Neural cell (in vitro differentiated cells): Measurements from ENCODE around the gene SESN2. TPM values are rescaled to one million over a fixed set of nuclear protein-coding genes. Genes with fewer than 3 reads are reported as not detected.
A peak's percentile ranks its signal among the peaks of the same experiment; 100 is the strongest.

ENCODE experiments used
- H2AFZ ChIP-seq: fragments of 200-600, 300-800 bp; sonication (generic), shearing (Covaris generic); 2 replicates; pipeline ENCODE4 v1.6.0; 2014; ENCODE audit warnings: low read depth, mild to moderate bottlenecking, antibody characterized with exemption, low read length, moderate library complexity
- H3F3A ChIP-seq: fragments of 200-600 bp; shearing (Covaris generic); 2 replicates; pipeline ENCODE4 v1.6.1; 2016; ENCODE audit warnings: mild to moderate bottlenecking, moderate library complexity, mixed read lengths, antibody characterized with exemption, low read length; ENCODE audit not compliant: insufficient read depth, poor library complexity, severe bottlenecking
- H3K27ac ChIP-seq: fragments of 200-600, 300-800 bp; sonication (generic), shearing (Covaris generic); 2 replicates; pipeline ENCODE4 v1.5.1; 2014; ENCODE audit warnings: mild to moderate bottlenecking, low read length, moderate library complexity
- H3K27me3 ChIP-seq: fragments of 300-800, 200-600 bp; sonication (generic), shearing (Covaris generic); 2 replicates; pipeline ENCODE4 v1.6.0; 2014; ENCODE audit warnings: mild to moderate bottlenecking, low read depth, low read length, moderate library complexity; ENCODE audit not compliant: insufficient read depth
- H3K36me3 ChIP-seq: fragments of 300-800, 200-600 bp; sonication (generic), shearing (Covaris generic); 2 replicates; pipeline ENCODE4 v1.5.1; 2014; ENCODE audit warnings: mild to moderate bottlenecking, antibody characterized with exemption, low read length, moderate library complexity; ENCODE audit not compliant: insufficient read depth
- H3K4me2 ChIP-seq: fragments of 300-800, 200-600 bp; sonication (generic), shearing (Covaris generic); 2 replicates; pipeline ENCODE4 v1.6.0; 2014; ENCODE audit warnings: mild to moderate bottlenecking, low read length
- H3K4me3 ChIP-seq: fragments of 300-800, 200-600 bp; sonication (generic), shearing (Covaris generic); 2 replicates; pipeline ENCODE4 v1.5.1; 2014; ENCODE audit warnings: mild to moderate bottlenecking, low read length, moderate library complexity
- H3K79me2 ChIP-seq: fragments of 200-600 bp; shearing (Covaris generic); replicated peaks from 2 replicates; pipeline ENCODE4 v1.6.0; 2014; ENCODE audit warnings: mild to moderate bottlenecking, low read length, moderate library complexity; ENCODE audit not compliant: insufficient read depth
- H3K9ac ChIP-seq: fragments of 300-800, 200-600 bp; sonication (generic), shearing (Covaris generic); 2 replicates; pipeline ENCODE4 v1.6.1; 2016; ENCODE audit warnings: mild to moderate bottlenecking, low read length, mixed read lengths
- H3K9me2 ChIP-seq: fragments of 200-600 bp; shearing (Covaris generic); 2 replicates; pipeline ENCODE4 v1.6.1; 2016; ENCODE audit warnings: mild to moderate bottlenecking, low read length, mixed read lengths; ENCODE audit not compliant: insufficient read depth
- H3K9me3 ChIP-seq: fragments of 200-600, 300-800 bp; sonication (generic), shearing (Covaris generic); 2 replicates; pipeline ENCODE4 v1.6.1; 2016; ENCODE audit warnings: mild to moderate bottlenecking, mixed run types, low read length, moderate library complexity, mixed read lengths
- H4K20me1 ChIP-seq: fragments of 200-600 bp; shearing (Covaris generic); 2 replicates; pipeline ENCODE4 v1.6.1; 2016; ENCODE audit warnings: mild to moderate bottlenecking, mixed run types; ENCODE audit not compliant: insufficient read depth
- EP300 ChIP-seq: fragments of 450-650 bp; conservative IDR thresholded peaks from 2 replicates; pipeline ENCODE4 v1.6.1; 2014; ENCODE audit warnings: antibody characterized with exemption, mild to moderate bottlenecking, moderate library complexity; ENCODE audit not compliant: poor library complexity, severe bottlenecking
- EZH2 ChIP-seq: fragments of 200-600, 300-800 bp; shearing (Covaris generic), sonication (generic); IDR thresholded peaks from 2 replicates; pipeline ENCODE4 v1.6.1; 2014; ENCODE audit warnings: antibody characterized with exemption, low read length, borderline replicate concordance, mild to moderate bottlenecking; ENCODE audit not compliant: insufficient read depth, poor library complexity, severe bottlenecking
- MXI1 ChIP-seq: fragments of 450-650 bp; conservative IDR thresholded peaks from 2 replicates; pipeline ENCODE4 v1.6.1; 2014; ENCODE audit warnings: antibody characterized with exemption, mild to moderate bottlenecking; ENCODE audit not compliant: poor library complexity, severe bottlenecking
- POLR2AphosphoS5 ChIP-seq: IDR thresholded peaks from 2 replicates; pipeline ENCODE4 v1.6.1; 2012
- RAD21 ChIP-seq: fragments of 450-650 bp; conservative IDR thresholded peaks from 2 replicates; pipeline ENCODE4 v1.6.1; 2014; ENCODE audit warnings: antibody characterized with exemption, mild to moderate bottlenecking, moderate library complexity
- SMC3 ChIP-seq: fragments of 450-650 bp; conservative IDR thresholded peaks from 2 replicates; pipeline ENCODE4 v1.6.1; 2014; ENCODE audit warnings: antibody characterized with exemption, mild to moderate bottlenecking, moderate library complexity; ENCODE audit not compliant: poor library complexity
- TAF1 ChIP-seq: IDR thresholded peaks from 2 replicates; pipeline ENCODE4 v1.6.1; 2012; ENCODE audit warnings: low read depth
- polyA plus RNA-seq: library from polyadenylated mRNA; depleted of rRNA; stranded (reverse); fragments of >200 nt; gene quantifications from 2 replicates; pipeline ENCODE4 v1.2.3, GENCODE V29; 2014
- TF ChIP-seq, protein P1 (sequence below): IDR thresholded peaks from 2 replicates; pipeline ENCODE4 v1.6.1; 2012; ENCODE audit warnings: borderline replicate concordance
- TF ChIP-seq, protein P2 (sequence below): fragments of 450-650 bp; IDR thresholded peaks from 2 replicates; pipeline ENCODE4 v1.5.1; 2014; ENCODE audit warnings: antibody characterized with exemption, mild to moderate bottlenecking, moderate library complexity; ENCODE audit not compliant: poor library complexity, severe bottlenecking

Gene SESN2
- polyA plus RNA-seq, 1 donor from 2014 or later: 9.3 TPM

GRCh38 chr1:28229996-28230395, 29.3 kb upstream of the SESN2 start:
- H4K20me1 ChIP-seq: no peaks in the 10 kb centered on the region
- no peak overlapping the region for H3K9ac ChIP-seq
- no peak overlapping the region for H3K4me3 ChIP-seq
- no peaks in the 10 kb centered on the region for H3F3A ChIP-seq
- no peak overlapping the region for H3K27ac ChIP-seq
- no peaks in the 10 kb centered on the region for H3K9me2 ChIP-seq
- TF ChIP-seq TAF1: no peak
- TF ChIP-seq EZH2: no peak
- TF ChIP-seq EP300: no peak
- TF ChIP-seq, protein P1, sequence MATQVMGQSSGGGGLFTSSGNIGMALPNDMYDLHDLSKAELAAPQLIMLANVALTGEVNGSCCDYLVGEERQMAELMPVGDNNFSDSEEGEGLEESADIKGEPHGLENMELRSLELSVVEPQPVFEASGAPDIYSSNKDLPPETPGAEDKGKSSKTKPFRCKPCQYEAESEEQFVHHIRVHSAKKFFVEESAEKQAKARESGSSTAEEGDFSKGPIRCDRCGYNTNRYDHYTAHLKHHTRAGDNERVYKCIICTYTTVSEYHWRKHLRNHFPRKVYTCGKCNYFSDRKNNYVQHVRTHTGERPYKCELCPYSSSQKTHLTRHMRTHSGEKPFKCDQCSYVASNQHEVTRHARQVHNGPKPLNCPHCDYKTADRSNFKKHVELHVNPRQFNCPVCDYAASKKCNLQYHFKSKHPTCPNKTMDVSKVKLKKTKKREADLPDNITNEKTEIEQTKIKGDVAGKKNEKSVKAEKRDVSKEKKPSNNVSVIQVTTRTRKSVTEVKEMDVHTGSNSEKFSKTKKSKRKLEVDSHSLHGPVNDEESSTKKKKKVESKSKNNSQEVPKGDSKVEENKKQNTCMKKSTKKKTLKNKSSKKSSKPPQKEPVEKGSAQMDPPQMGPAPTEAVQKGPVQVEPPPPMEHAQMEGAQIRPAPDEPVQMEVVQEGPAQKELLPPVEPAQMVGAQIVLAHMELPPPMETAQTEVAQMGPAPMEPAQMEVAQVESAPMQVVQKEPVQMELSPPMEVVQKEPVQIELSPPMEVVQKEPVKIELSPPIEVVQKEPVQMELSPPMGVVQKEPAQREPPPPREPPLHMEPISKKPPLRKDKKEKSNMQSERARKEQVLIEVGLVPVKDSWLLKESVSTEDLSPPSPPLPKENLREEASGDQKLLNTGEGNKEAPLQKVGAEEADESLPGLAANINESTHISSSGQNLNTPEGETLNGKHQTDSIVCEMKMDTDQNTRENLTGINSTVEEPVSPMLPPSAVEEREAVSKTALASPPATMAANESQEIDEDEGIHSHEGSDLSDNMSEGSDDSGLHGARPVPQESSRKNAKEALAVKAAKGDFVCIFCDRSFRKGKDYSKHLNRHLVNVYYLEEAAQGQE: no peak
- TF ChIP-seq RAD21: no peak
- TF ChIP-seq MXI1: no peak
- TF ChIP-seq, protein P2, sequence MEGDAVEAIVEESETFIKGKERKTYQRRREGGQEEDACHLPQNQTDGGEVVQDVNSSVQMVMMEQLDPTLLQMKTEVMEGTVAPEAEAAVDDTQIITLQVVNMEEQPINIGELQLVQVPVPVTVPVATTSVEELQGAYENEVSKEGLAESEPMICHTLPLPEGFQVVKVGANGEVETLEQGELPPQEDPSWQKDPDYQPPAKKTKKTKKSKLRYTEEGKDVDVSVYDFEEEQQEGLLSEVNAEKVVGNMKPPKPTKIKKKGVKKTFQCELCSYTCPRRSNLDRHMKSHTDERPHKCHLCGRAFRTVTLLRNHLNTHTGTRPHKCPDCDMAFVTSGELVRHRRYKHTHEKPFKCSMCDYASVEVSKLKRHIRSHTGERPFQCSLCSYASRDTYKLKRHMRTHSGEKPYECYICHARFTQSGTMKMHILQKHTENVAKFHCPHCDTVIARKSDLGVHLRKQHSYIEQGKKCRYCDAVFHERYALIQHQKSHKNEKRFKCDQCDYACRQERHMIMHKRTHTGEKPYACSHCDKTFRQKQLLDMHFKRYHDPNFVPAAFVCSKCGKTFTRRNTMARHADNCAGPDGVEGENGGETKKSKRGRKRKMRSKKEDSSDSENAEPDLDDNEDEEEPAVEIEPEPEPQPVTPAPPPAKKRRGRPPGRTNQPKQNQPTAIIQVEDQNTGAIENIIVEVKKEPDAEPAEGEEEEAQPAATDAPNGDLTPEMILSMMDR: no peak
- TF ChIP-seq SMC3: no peak
- no peak for TF ChIP-seq POLR2AphosphoS5
- no peaks in the 10 kb centered on the region for H3K36me3 ChIP-seq
- H3K79me2 ChIP-seq: peaks cover 18% of the 10 kb centered on the region
- no peak overlapping the region for H3K4me2 ChIP-seq
- H3K27me3 ChIP-seq: no peaks in the 10 kb centered on the region
- no peak overlapping the region for H2AFZ ChIP-seq
- H3K9me3 ChIP-seq: no peaks in the 10 kb centered on the region

DNA sequence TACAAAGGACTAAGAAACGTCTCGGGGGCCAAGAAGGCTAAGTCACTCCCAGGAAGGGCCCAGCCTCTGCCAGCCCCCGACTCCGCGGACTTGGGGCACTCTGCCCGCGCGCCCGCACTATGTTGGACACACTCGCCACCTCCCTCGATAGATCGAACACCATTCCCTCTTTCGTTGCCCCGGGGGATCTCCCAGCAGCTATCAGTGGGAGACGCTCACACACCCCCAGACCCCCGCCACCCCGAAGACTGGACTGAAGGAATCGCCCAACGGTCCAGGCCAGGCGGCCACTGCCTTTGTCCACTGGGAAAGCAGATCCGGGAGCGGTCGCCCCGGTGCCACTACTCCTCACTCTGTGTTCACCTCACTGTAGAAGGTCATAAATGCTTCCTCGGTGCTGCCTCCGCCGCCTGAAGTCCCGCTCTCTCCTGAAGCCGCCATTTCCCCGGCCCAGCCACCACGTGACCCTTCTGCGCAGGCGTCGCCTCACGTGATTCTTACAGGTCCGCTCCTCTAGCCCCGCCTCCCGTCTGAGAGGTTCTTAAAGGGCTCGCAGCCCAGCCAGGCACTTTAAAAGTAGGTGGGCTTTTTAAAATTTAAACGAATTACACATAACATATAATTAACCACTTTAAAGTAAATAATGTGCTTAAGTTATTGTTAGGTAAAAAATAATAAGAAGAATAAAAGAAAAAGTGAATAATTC, 26.6 kb upstream of the SESN2 start, which contains the start of gene DNAJC8:
Gene DNAJC8 (minus strand): TSS at position 472 of the 706 bp plus-strand sequence. CDS start 31 bp downstream, at position 441.
- TF ChIP-seq TAF1 (peak; percentile 96), RAD21 (peak; percentile 12), EP300 (no peak), MXI1 (peak; percentile 82), POLR2AphosphoS5 (peak; percentile 96), SMC3 (no peak), EZH2 (no peak)
- TF ChIP-seq, protein P2: no peak
- TF ChIP-seq, protein P1: peak; percentile 93
- H3K4me3 ChIP-seq: peak within 1 kb of the TSS; percentile 77
- H3K36me3 ChIP-seq: no peaks in the 10 kb centered on the region
- peak within 1 kb of the TSS; percentile 59 for H2AFZ ChIP-seq
- H4K20me1 ChIP-seq: no peaks in the 10 kb centered on the region
- H3K4me2 ChIP-seq: peak within 1 kb of the TSS; percentile 89
- H3K27me3 ChIP-seq: no peaks in the 10 kb centered on the region
- H3K27ac ChIP-seq: peak within 1 kb of the TSS; percentile 67
- no peaks in the 10 kb centered on the region for H3K9me3 ChIP-seq
- no peaks in the 10 kb centered on the region for H3K9me2 ChIP-seq
- no peaks in the 10 kb centered on the region for H3F3A ChIP-seq
- peak within 1 kb of the TSS; percentile 87 for H3K9ac ChIP-seq
- H3K79me2 ChIP-seq: peaks cover 33% of the 10 kb centered on the region
